PC-9 (cell line): ENCODE results near the gene DFFB. TPM values are rescaled to one million over a fixed set of nuclear protein-coding genes. Genes with fewer than 3 reads are reported as not detected.

ENCODE experiments used
- BruUV-seq: library from RNA; stranded (reverse); fragments of 400-500 nt; replicated peaks from 2 replicates; lab custom pipeline; 2021; lab: Mats Ljungman, UMichigan
- CTCF ChIA-PET: fragments of 300-600 bp; sonication (Branson Sonifier 250); formaldehyde crosslinking; loops from one replicate; lab custom pipeline; 2022; ENCODE audit warnings: antibody characterized with exemption; lab: Charles Lee
- POLR2A ChIA-PET: fragments of 300-600 bp; sonication (Branson Sonifier 250); formaldehyde crosslinking; loops from one replicate; lab custom pipeline; 2022; ENCODE audit warnings: antibody characterized with exemption; ENCODE audit not compliant: unreplicated experiment; lab: Charles Lee
- DNase-seq, 2 experiments: peaks; one replicate each; pipeline versions ENCODE4 v3.0.0 to v3.0.0-alpha.2; 2015 to 2022; ENCODE audit warnings: mixed read lengths in 1 of 2
- H2AFZ ChIP-seq: fragments of 200-600 bp; sonication (generic); 2 replicates; pipeline ENCODE4 v1.8.1; 2017; ENCODE audit warnings: antibody characterized with exemption
- H3F3A ChIP-seq: fragments of 200-600 bp; sonication (generic); 2 replicates; pipeline ENCODE4 v1.8.1; 2017; ENCODE audit warnings: antibody characterized with exemption, mild to moderate bottlenecking, low read depth; ENCODE audit not compliant: insufficient read depth
- H3K27ac ChIP-seq: fragments of 200-600 bp; sonication (generic); 2 replicates; pipeline ENCODE4 v1.6.1; 2016; ENCODE audit warnings: mixed run types
- H3K27me3 ChIP-seq: fragments of 200-600 bp; sonication (generic); 2 replicates; pipeline ENCODE4 v1.6.1; 2016; ENCODE audit warnings: low read depth, mixed run types; ENCODE audit not compliant: insufficient read depth
- H3K36me3 ChIP-seq: fragments of 200-600 bp; sonication (generic); 2 replicates; pipeline ENCODE4 v1.6.1; 2016; ENCODE audit warnings: low read depth, mixed run types
- H3K4me1 ChIP-seq: fragments of 200-600 bp; sonication (generic); replicated peaks from 2 replicates; pipeline ENCODE4 v1.6.1; 2016; ENCODE audit warnings: mixed run types; ENCODE audit not compliant: insufficient read depth
- H3K4me2 ChIP-seq: fragments of 200-600 bp; sonication (generic); 2 replicates; pipeline ENCODE4 v1.6.1; 2017; ENCODE audit warnings: mixed run types
- H3K4me3 ChIP-seq: fragments of 200-600 bp; sonication (generic); 2 replicates; pipeline ENCODE4 v1.6.1; 2016; ENCODE audit warnings: mixed run types
- H3K79me2 ChIP-seq: fragments of 200-600 bp; sonication (generic); 2 replicates; pipeline ENCODE4 v1.6.1; 2017; ENCODE audit warnings: low read depth, mixed run types
- H3K9me2 ChIP-seq: fragments of 200-600 bp; sonication (generic); 2 replicates; pipeline ENCODE4 v1.8.1; 2017; ENCODE audit warnings: mild to moderate bottlenecking; ENCODE audit not compliant: insufficient read depth
- H3K9me3 ChIP-seq: fragments of 200-600 bp; sonication (generic); 2 replicates; pipeline ENCODE4 v1.8.1; 2016; ENCODE audit warnings: low read depth; ENCODE audit not compliant: insufficient read depth
- H4K20me1 ChIP-seq: fragments of 200-600 bp; sonication (generic); 2 replicates; pipeline ENCODE4 v1.8.1; 2017; ENCODE audit not compliant: insufficient read depth
- CTCF ChIP-seq: fragments of 200-600 bp; sonication (generic); conservative IDR thresholded peaks from 2 replicates; pipeline ENCODE4 v1.6.1; 2017; ENCODE audit warnings: mixed run types, antibody characterized with exemption, mild to moderate bottlenecking, moderate library complexity
- EZH2 ChIP-seq: fragments of 200-600 bp; sonication (generic); IDR thresholded peaks from 2 replicates; pipeline ENCODE4 v1.8.0; 2017; ENCODE audit warnings: antibody characterized with exemption, low read depth
- intact Hi-C: fragments of 100-400 bp; cut with micrococcal nuclease; formaldehyde crosslinking; loops from one replicate; pipeline ENCODE4 v1.10.0; 2022; ENCODE audit not compliant: unreplicated experiment
- total RNA-seq: library from RNA; stranded (reverse); gene quantifications from 2 replicates; pipeline ENCODE4 v1.2.3, GENCODE V29; 2021

DFFB gene
- total RNA-seq, 1 experiment from 2014 or later, result 4.7 TPM

GRCh38 chr1:3850857-3851256, 6.4 kb upstream of the DFFB start:
- TF ChIP-seq CTCF (no peak), EZH2 (no peak)
- POLR2A ChIA-PET, result no interaction called here
- Histone ChIP-seq H3K79me2 (peaks cover 25% of the 10 kb centered on the region), H3F3A (no peaks in the 10 kb centered on the region), H3K9me2 (no peaks in the 10 kb centered on the region), H3K9me3 (no peaks in the 10 kb centered on the region), H3K4me3 (no peak overlapping the region), H3K27me3 (no peaks in the 10 kb centered on the region), H3K27ac (no peak overlapping the region), H2AFZ (no peak overlapping the region), H3K4me2 (no peak overlapping the region), H4K20me1 (peaks cover 20% of the 10 kb centered on the region), H3K36me3 (no peaks in the 10 kb centered on the region; the same call in 1 of the 2 replicates), H3K4me1 (peaks cover 5% of the 10 kb centered on the region)
- DNase-seq, result no peak
- intact Hi-C loops, result no loop called here
- no TSS peak for BruUV-seq
- CTCF ChIA-PET, result no interaction called here

DNA sequence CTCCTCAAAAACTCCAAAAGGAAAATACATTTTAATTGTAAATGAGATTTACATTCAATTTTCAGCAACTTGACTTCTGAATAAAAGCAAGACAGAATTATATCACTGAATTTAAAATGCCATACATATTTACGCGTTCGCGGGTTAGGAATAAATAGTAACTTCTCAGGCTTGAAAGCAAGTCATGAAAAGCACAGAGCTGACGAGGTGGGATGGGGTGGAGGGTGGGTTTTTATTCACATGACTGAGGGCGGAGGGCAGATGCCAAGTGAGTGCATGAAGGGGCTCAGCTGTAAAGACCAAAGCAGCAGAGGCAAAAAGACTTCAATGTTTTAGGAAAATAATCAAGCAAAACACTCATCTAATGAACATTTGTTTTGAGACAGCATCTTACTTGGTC, 6.0 kb upstream of the DFFB start:
- H3K9me2 ChIP-seq, result no peaks in the 10 kb centered on the region
- no peaks in the 10 kb centered on the region; the same call in 1 of the 2 replicates for H3K36me3 ChIP-seq
- H3K4me3 ChIP-seq, result no peak overlapping the region
- peaks cover 8% of the 10 kb centered on the region for H3K4me1 ChIP-seq
- TF ChIP-seq CTCF, result no peak
- no peak for TF ChIP-seq EZH2
- no peak for DNase-seq
- BruUV-seq, result no TSS peak
- no peak overlapping the region for H3K4me2 ChIP-seq
- no peaks in the 10 kb centered on the region for H3K27me3 ChIP-seq
- H3F3A ChIP-seq, result no peaks in the 10 kb centered on the region
- H4K20me1 ChIP-seq, result peaks cover 21% of the 10 kb centered on the region
- H2AFZ ChIP-seq, result no peak overlapping the region
- ChIA-PET POLR2A (no interaction called here), CTCF (no interaction called here)
- H3K9me3 ChIP-seq, result no peaks in the 10 kb centered on the region
- intact Hi-C loops, result no loop called here
- H3K79me2 ChIP-seq, result peaks cover 29% of the 10 kb centered on the region
- H3K27ac ChIP-seq, result no peak overlapping the region

DNA sequence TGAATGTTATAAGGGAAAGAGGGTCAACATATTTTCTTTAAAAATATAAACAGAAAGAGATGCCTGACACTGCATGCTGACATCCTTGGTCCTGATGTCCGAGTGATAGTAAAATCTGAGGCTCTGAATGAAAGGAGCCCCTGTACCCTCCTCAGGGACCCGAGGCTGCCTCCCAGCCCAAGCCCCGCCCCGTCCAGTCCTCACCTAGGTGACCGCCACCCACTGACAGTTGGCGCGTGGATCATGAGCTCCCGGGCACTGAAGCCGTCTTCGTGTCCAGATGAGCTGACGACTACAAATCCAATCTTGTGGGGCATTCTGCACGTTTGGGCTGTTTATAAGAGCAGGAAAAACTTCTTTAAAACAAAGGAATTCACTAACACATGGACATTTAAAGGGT, 5.2 kb upstream of the DFFB start:
- peaks cover 8% of the 10 kb centered on the region for H3K4me1 ChIP-seq
- intact Hi-C loops, result no loop called here
- POLR2A ChIA-PET, result no interaction called here
- TF ChIP-seq CTCF (no peak), EZH2 (no peak)
- CTCF ChIA-PET, result no interaction called here
- no peak for DNase-seq
- no peaks in the 10 kb centered on the region for H3K27me3 ChIP-seq
- H3K4me3 ChIP-seq, result no peak overlapping the region
- H3K9me2 ChIP-seq, result no peaks in the 10 kb centered on the region
- peaks cover 21% of the 10 kb centered on the region for H4K20me1 ChIP-seq
- no peak overlapping the region for H2AFZ ChIP-seq
- no peaks in the 10 kb centered on the region for H3F3A ChIP-seq
- H3K27ac ChIP-seq, result no peak overlapping the region
- no peaks in the 10 kb centered on the region; the same call in 1 of the 2 replicates for H3K36me3 ChIP-seq
- BruUV-seq, result no TSS peak
- no peaks in the 10 kb centered on the region for H3K9me3 ChIP-seq
- peaks cover 31% of the 10 kb centered on the region for H3K79me2 ChIP-seq
- no peak overlapping the region for H3K4me2 ChIP-seq
